MCF 10A (cell line): ENCODE measurements around the gene SLC34A1. TPM values are rescaled to one million over a fixed set of nuclear protein-coding genes. Genes with fewer than 3 reads are reported as not detected.

Experiments
- BruUV-seq: library from RNA; stranded (reverse); fragments of 400-500 nt; replicated peaks from 2 replicates; lab custom pipeline; 2021; lab: Mats Ljungman, UMichigan
- CTCF ChIA-PET: fragments of 300-600 bp; sonication (Branson Sonifier 250); formaldehyde crosslinking; extraction: SDS; loops from one replicate; lab custom pipeline; 2021; ENCODE audit warnings: antibody characterized with exemption, inconsistent platforms; lab: Yijun Ruan, JAX
- POLR2A ChIA-PET: fragments of 300-600, 350-650 bp; sonication (Branson Sonifier 250); formaldehyde crosslinking; extraction: SDS; loops from one replicate; lab custom pipeline; 2020; ENCODE audit warnings: antibody characterized with exemption, inconsistent platforms; lab: Yijun Ruan, JAX
- DNase-seq: peaks from one replicate; pipeline ENCODE4 v3.0.0-alpha.2; 2018; ENCODE audit not compliant: unreplicated experiment
- H3K27ac Mint-ChIP-seq: one replicate; pipeline ENCODE4 v1.8.0; 2022; ENCODE audit warnings: mild to moderate bottlenecking, low read depth, mixed read lengths; ENCODE audit not compliant: unreplicated experiment
- H3K27me3 Mint-ChIP-seq: one replicate; pipeline ENCODE4 v1.8.0; 2022; ENCODE audit warnings: mixed read lengths; ENCODE audit not compliant: insufficient read depth, unreplicated experiment
- H3K36me3 Mint-ChIP-seq: one replicate; pipeline ENCODE4 v1.8.0; 2022; ENCODE audit warnings: mild to moderate bottlenecking, moderate library complexity, mixed read lengths; ENCODE audit not compliant: insufficient read depth, unreplicated experiment
- H3K4me1 Mint-ChIP-seq: one replicate; pipeline ENCODE4 v1.8.0; 2022; ENCODE audit warnings: mixed read lengths; ENCODE audit not compliant: insufficient read depth, unreplicated experiment
- H3K4me3 Mint-ChIP-seq: one replicate; pipeline ENCODE4 v1.8.0; 2022; ENCODE audit warnings: mild to moderate bottlenecking, moderate library complexity, mixed read lengths; ENCODE audit not compliant: unreplicated experiment
- H3K9me3 Mint-ChIP-seq: one replicate; pipeline ENCODE4 v1.8.0; 2022; ENCODE audit warnings: mixed read lengths; ENCODE audit not compliant: unreplicated experiment
- CTCF ChIP-seq: fragments of 200-600 bp; IDR thresholded peaks from one replicate; pipeline ENCODE4 v1.8.0; 2022; ENCODE audit warnings: antibody characterized with exemption, mild to moderate bottlenecking; ENCODE audit not compliant: unreplicated experiment
- intact Hi-C: fragments of 100-400 bp; cut with micrococcal nuclease; formaldehyde crosslinking; loops from 2 replicates; pipeline ENCODE4 v1.14.1; 2022
- total RNA-seq: library from RNA; stranded (reverse); gene quantifications from 2 replicates; pipeline ENCODE4 v1.2.3, GENCODE V29; 2022

Gene SLC34A1
- total RNA-seq, 1 experiment from 2014 or later: not detected

DNA sequence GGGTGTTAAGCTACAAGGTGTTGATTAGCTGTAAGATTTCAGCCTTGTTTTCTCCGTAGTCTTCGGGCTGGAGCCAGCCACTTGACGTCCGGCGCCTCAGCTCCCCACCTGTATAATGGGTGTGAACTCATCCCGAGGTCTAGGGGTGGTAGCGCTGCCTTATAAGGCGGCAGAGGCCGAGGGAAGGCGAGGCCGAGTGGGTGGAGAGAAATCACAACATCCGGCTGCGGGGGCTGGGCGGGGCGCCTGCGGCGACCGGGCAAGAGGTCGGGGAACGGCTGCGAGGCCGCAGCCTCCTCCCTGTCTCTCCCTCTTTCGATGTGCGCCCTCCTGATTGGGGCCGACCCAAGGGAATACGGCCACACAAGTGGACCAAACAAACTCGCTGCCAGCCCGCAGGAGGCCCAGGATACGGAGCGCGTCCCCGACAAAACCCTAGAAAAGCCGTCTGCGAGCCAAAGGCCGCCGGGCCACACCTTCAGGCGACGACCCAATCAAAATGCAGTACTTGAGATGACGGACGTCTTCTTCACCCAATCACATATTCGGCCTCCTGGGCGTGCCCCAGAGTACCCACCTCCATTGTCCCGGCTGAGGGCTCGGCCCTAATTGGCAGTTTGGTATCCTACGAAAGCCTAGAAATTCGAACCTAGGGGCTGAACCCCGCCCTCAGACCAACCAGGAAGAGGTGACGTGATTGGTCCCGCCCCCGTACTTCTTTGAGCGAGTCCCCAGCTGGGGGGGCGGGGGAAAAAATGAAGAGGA lies 41.7 kb downstream of the SLC34A1 start:
- Mint-ChIP-seq H3K27ac (peak overlapping the region; percentile 99), H3K4me3 (peak overlapping the region; percentile 89), H3K27me3 (no peaks in the 10 kb centered on the region), H3K4me1 (peaks cover 22% of the 10 kb centered on the region), H3K9me3 (no peaks in the 10 kb centered on the region), H3K36me3 (peaks cover 44% of the 10 kb centered on the region)
- TF ChIP-seq CTCF: no peak
- BruUV-seq: no TSS peak
- CTCF ChIA-PET: interaction anchor here (0.6 to 14.3 kb wide), 7 partner anchors 9 to 601 kb away, joined by 3 to 134 read pairs (median 7); partner anchors contain the start of gene F12
- intact Hi-C loops: loop anchor here (1.0 kb wide), 4 partner anchors 21 to 36 kb away; no protein-coding TSS in a partner anchor
- peak; percentile 100 for DNase-seq
- POLR2A ChIA-PET: interaction anchor here (0.7 to 12.5 kb wide), 24 partner anchors 9 to 1037 kb away, joined by 3 to 217 read pairs (median 6); partner anchors contain the start of genes DDX41, HIGD2A, LMAN2 and NOP16

GRCh38 chr5:177426566-177427210 lies 42.5 kb downstream of the SLC34A1 start, which contains the start of gene GRK6:
Gene GRK6 (plus strand): TSS chr5:177426676. CDS start chr5:177426846, 170 bp downstream.
- BruUV-seq: no TSS peak
- Mint-ChIP-seq H3K36me3 (peaks cover 44% of the 10 kb centered on the region), H3K4me3 (peak within 1 kb of the TSS; percentile 89), H3K4me1 (peaks cover 25% of the 10 kb centered on the region), H3K27ac (peak within 1 kb of the TSS; percentile 99), H3K9me3 (no peaks in the 10 kb centered on the region), H3K27me3 (no peaks in the 10 kb centered on the region)
- TF ChIP-seq CTCF: no peak
- DNase-seq: peak; percentile 68
- CTCF ChIA-PET: interaction anchor here (0.7 to 14.3 kb wide), 7 partner anchors 18 to 314 kb away, joined by 3 to 134 read pairs (median 8); partner anchors contain the start of genes F12 and PRR7
- POLR2A ChIA-PET: interaction anchor here (0.7 to 12.5 kb wide), 24 partner anchors 9 to 1038 kb away, joined by 3 to 217 read pairs (median 6); partner anchors contain the start of genes DDX41, HIGD2A, LMAN2 and NOP16
- intact Hi-C loops: loop anchor here (1.0 kb wide), 4 partner anchors 21 to 36 kb away; no protein-coding TSS in a partner anchor

- POLR2A ChIA-PET: interaction anchor here (0.6 to 12.5 kb wide), 19 partner anchors 10 to 1630 kb away, joined by 3 to 217 read pairs (median 7); partner anchors contain the start of genes DDX41, PDLIM7, PRR7 and RGS14
- peak overlapping the region; percentile 89 for H3K4me3 Mint-ChIP-seq
- no peaks in the 10 kb centered on the region for H3K9me3 Mint-ChIP-seq
- H3K4me1 Mint-ChIP-seq: peaks cover 25% of the 10 kb centered on the region
- peak overlapping the region; percentile 99 for H3K27ac Mint-ChIP-seq
- intact Hi-C loops: no loop called here
- CTCF ChIA-PET: interaction anchor here (0.7 to 14.3 kb wide), 7 partner anchors 17 to 315 kb away, joined by 3 to 134 read pairs (median 8); partner anchors contain the start of genes F12 and PRR7
- no peaks in the 10 kb centered on the region for H3K27me3 Mint-ChIP-seq
- BruUV-seq: TSS peak; percentile 64
- no peak for DNase-seq
- H3K36me3 Mint-ChIP-seq: peaks cover 48% of the 10 kb centered on the region
- TF ChIP-seq CTCF: no peak
These were observed 43.1 kb downstream of the SLC34A1 start for GRCh38 chr5:177427211-177427822.
